Activated T-cell treated with anti-CD3 and anti-CD28 coated beads, Interleukin-2, amount 50 U/mL, for 24 hours (primary cell): Measurements from ENCODE around the gene BEAN1.
A peak's percentile ranks its signal among the peaks of the same experiment; 100 is the strongest.

Experiments used
- DNase-seq: peaks from one replicate; pipeline ENCODE4 v3.0.0-alpha.2; 2020
- H3K27ac Mint-ChIP-seq: 2 replicates; pipeline ENCODE4 v1.8.0; 2020; ENCODE audit warnings: mild to moderate bottlenecking, mixed read lengths
- H3K27me3 Mint-ChIP-seq: 2 replicates; pipeline ENCODE4 v1.8.0; 2020; ENCODE audit warnings: mixed read lengths
- H3K36me3 Mint-ChIP-seq: 2 replicates; pipeline ENCODE4 v1.8.0; 2020; ENCODE audit warnings: low read depth, mixed read lengths
- H3K4me1 Mint-ChIP-seq: 2 replicates; pipeline ENCODE4 v1.8.0; 2020; ENCODE audit warnings: low read depth, mixed read lengths
- H3K4me3 Mint-ChIP-seq: 2 replicates; pipeline ENCODE4 v1.8.0; 2020; ENCODE audit warnings: mild to moderate bottlenecking, moderate library complexity, mixed read lengths
- H3K9me3 Mint-ChIP-seq: 2 replicates; pipeline ENCODE4 v1.8.0; 2020; ENCODE audit warnings: mixed read lengths

Gene BEAN1

DNA sequence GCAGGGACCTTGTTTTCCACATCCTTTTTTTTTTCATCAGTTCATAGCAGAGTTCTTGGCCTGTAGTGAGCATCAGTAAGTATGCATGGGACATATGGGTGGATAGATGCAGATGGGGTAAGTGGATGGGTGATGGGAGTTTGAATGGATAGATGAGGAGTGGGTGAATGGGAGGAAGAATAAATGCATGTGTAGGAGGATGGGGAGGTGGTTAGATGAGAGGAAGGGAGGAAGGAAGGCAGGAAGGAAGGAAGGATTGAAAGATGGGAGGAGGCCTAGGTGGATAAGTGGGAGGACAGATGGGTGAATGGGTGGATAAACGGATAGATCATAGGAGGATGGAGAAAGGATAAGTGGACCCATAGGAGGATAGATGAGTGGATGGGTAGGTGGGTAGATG lies 3.9 kb upstream of the BEAN1 start:
- H3K4me1 Mint-ChIP-seq = peaks cover 6% of the 10 kb centered on the region
- peaks cover 46% of the 10 kb centered on the region for H3K27me3 Mint-ChIP-seq
- no peaks in the 10 kb centered on the region for H3K9me3 Mint-ChIP-seq
- no peak for DNase-seq
- H3K27ac Mint-ChIP-seq = no peak overlapping the region
- no peak overlapping the region for H3K4me3 Mint-ChIP-seq
- H3K36me3 Mint-ChIP-seq = no peaks in the 10 kb centered on the region

DNA sequence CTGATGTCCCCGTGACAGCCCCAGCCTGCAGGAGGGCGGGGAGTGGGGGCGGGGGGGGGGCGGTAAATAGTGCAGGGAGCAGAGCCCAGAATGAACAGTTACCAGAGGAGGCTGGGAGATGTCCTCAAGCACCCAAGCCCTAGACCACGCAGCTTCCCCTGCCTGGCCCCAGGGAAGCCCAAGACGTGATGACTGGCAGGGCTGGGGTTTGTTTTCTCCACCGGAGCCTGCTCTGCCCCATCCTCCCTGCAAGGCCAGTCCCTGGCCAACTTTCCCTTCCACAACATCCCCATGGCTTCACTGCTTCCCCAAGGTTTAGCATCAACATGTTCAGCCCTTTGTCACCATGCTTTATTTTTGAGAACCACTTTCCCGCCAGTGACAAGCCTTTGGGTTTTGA lies 1.4 kb upstream of the BEAN1 start:
- Mint-ChIP-seq H3K9me3 (no peaks in the 10 kb centered on the region), H3K27ac (no peak overlapping the region), H3K4me1 (peaks cover 7% of the 10 kb centered on the region), H3K27me3 (peaks cover 71% of the 10 kb centered on the region), H3K36me3 (no peaks in the 10 kb centered on the region), H3K4me3 (no peak overlapping the region)
- no peak for DNase-seq

DNA sequence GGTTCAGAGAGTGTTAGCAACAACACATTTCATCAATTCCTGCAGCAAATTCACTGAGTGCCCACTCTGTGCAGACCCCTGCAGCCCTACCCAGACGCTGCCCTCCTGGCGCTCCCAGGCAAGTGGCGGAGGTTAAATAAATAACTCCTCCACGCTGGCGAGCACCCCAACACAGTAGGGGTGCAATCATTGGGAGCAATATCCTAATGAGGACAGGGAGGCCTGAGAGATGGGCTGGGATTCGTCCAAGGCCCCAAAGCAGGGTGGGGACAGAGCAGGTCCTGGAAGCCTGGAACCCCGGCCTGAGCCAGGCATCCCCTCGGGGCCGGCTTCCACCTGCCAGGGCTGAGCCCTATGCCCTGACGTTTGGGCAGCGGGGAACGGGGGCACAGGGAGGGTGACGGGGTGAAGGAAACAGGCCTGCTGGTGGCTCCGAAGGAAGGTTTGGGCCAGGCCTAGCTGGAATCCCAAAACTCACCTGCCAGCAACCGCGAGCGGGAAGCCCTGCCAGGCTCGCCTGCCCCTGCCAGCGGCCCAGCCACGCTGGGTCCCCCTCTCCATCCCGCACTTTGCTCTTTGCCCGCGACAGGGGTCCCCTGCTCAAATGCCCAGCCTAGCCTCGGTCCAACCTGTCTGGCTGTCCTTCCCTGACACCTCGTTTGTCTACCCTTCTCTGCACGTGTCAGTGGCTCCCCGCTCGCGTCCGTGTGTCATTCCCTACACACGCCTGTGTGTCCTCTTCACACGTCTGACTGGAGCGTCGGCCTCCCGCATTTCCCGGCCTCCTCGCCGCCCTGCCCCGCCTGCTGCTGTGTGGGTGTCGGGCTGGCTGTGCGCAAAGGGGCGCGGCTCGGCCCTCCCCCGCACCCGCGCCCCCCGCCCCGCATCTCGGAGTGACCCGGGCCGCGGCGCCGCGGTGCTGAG lies 721 bp upstream of the BEAN1 start:
- DNase-seq = peak; percentile 37
- Mint-ChIP-seq H3K36me3 (no peaks in the 10 kb centered on the region), H3K9me3 (no peaks in the 10 kb centered on the region), H3K27ac (no peak overlapping the region), H3K4me1 (peaks cover 7% of the 10 kb centered on the region), H3K27me3 (peaks cover 73% of the 10 kb centered on the region), H3K4me3 (peak overlapping the region; percentile 41)

DNA sequence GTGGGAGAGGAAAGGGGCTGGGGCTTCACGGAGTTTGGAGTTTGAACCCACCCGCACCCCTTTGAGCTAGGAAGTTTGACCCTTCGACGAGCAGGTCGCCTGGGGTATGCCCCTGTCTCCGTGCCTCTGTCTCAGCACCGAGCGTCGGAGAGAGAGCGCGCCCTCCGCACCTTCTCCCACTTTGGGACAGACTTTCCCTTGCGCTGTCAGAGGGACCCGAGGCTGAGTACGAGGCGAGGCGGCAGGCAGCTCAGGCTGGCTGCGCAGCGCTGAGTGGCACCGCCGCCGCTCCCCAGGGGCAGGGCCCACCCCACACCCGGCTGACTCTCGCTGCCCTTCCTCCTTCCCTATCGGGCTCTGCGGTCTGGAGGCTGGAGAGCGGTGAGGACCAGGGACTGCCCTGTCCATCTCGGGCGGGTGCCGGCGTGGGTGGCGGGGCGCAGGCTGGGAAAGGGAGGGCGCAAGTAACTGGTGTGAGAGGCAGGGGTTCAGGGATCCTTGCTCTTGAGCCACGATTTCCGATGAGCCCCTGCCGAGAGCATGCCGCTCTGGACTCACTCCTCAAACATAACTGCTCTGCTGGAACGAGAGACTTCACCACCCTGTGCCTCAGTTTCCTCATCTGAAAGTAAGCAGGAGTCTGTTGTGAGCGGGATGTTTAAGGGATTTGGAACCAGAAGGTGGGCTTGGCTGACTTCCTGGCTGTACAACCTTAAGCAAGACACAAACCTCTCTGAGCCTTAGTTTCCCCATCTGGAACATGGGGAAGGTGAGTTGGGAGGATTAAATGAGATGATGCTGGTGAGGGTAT lies 981 bp downstream of the BEAN1 start:
- Mint-ChIP-seq H3K27me3 (peaks cover 74% of the 10 kb centered on the region), H3K4me1 (peaks cover 7% of the 10 kb centered on the region), H3K4me3 (peak overlapping the region; percentile 47), H3K27ac (no peak overlapping the region), H3K9me3 (no peaks in the 10 kb centered on the region), H3K36me3 (no peaks in the 10 kb centered on the region)
- peak; percentile 42 for DNase-seq

DNA sequence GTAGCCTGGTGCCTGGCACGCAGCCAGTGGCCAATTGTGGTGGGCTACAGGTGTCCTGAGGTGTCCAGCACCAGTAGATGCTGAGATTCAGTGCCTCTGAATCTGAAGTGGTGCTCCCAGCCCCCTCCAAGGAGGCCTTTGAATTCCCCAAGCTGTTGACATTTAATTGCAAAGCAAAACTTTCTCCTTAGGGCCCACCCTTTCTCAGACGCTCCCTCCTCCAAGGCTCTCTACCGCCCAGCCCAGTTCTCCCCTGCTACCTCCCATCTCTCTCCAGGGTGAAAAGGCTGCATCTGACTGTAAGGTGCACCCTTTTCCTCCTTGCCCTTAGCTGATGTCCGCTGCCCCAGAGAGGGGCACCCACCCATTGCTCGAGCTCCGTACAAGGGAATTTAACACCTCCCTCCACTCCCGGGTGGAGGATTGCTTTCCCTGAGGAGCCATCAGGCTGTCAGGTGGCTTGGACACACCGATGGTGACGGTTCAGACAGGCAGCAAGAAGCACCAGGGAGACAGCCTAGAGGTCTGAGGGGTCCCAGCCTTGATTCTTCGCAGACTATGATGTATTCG lies 1.7 kb downstream of the BEAN1 start:
- H3K27ac Mint-ChIP-seq = no peak overlapping the region
- H3K4me1 Mint-ChIP-seq = peaks cover 7% of the 10 kb centered on the region
- H3K9me3 Mint-ChIP-seq = no peaks in the 10 kb centered on the region
- DNase-seq = no peak
- H3K4me3 Mint-ChIP-seq = no peak overlapping the region
- peaks cover 76% of the 10 kb centered on the region for H3K27me3 Mint-ChIP-seq
- no peaks in the 10 kb centered on the region for H3K36me3 Mint-ChIP-seq

DNA sequence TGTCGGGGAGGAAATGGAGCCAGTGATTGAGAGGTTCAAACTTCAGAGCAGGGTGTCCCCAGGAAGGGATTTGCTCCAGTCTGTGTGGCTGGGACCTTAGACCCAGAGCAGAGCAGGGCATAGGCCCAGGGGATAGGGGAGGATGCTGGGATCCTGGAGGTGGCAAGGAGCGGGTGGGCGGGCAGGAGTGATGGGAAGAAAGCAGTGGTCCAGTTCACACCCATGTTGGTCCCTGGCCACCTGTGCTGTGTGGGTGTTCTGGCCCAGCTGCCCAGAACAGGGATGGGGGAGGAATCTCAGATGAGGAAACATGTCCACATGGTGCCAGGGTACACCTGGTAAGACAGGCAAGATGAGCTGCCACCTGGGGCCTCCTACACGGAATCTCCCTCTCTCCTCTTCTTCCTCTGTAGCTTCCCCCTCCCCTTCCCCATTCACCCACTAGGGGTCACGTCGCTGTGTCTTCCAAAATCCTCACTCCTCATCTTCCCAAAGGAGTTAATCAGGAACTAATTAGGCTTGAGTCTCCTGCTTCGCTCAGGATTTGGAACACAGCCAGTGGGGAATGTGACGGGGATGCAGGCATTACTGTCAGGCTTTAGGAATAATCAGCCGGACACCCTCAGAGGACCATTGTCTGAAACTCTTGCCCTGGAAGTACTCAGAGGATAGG lies 2.3 kb downstream of the BEAN1 start:
- peaks cover 7% of the 10 kb centered on the region for H3K4me1 Mint-ChIP-seq
- no peaks in the 10 kb centered on the region for H3K36me3 Mint-ChIP-seq
- no peaks in the 10 kb centered on the region for H3K9me3 Mint-ChIP-seq
- H3K27ac Mint-ChIP-seq = no peak overlapping the region
- peaks cover 71% of the 10 kb centered on the region for H3K27me3 Mint-ChIP-seq
- H3K4me3 Mint-ChIP-seq = no peak overlapping the region
- no peak for DNase-seq

DNA sequence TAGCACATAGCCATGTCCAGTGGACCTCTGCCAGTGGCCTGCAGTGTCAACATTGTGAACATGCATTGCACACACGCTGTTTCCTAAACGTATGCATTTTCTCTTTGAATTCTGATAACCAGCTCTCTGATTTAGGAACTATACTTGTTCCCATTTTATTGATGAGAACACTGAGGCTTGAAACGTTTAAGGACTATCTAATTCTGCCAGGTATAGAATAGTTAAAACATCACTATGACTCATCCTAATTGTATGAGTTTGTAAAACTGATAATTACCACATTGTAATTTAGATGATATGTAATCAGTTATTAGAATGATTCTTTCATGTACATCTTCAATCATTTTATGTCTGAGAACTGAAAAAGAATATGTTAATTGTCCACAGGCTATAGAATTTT lies 3.1 kb downstream of the BEAN1 start:
- no peak overlapping the region for H3K27ac Mint-ChIP-seq
- no peak for DNase-seq
- peaks cover 63% of the 10 kb centered on the region for H3K27me3 Mint-ChIP-seq
- peaks cover 7% of the 10 kb centered on the region for H3K4me1 Mint-ChIP-seq
- no peaks in the 10 kb centered on the region for H3K9me3 Mint-ChIP-seq
- no peak overlapping the region for H3K4me3 Mint-ChIP-seq
- no peaks in the 10 kb centered on the region for H3K36me3 Mint-ChIP-seq

DNA sequence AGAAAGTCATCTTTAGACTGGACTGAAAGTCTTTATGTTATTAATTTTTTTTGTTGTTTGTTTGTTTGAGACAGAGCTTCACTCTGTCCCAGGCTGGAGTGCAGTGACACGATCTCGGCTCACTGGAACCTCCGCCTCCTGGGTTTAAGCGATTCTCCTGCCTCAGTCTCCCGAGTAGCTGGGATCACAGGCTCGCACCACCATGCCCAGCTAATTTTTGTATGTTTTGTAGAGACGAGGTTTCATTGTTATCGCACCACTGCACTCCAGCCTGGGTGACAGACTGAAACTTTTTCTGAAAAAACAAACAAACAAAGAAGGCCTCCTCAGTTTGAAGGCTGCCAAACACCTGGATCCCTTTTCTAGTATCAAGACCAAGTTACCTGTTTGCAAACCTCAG lies 4.7 kb downstream of the BEAN1 start:
- Mint-ChIP-seq H3K4me1 (peaks cover 3% of the 10 kb centered on the region), H3K27me3 (peaks cover 50% of the 10 kb centered on the region), H3K27ac (no peak overlapping the region), H3K36me3 (no peaks in the 10 kb centered on the region), H3K4me3 (no peak overlapping the region), H3K9me3 (no peaks in the 10 kb centered on the region)
- no peak for DNase-seq

DNA sequence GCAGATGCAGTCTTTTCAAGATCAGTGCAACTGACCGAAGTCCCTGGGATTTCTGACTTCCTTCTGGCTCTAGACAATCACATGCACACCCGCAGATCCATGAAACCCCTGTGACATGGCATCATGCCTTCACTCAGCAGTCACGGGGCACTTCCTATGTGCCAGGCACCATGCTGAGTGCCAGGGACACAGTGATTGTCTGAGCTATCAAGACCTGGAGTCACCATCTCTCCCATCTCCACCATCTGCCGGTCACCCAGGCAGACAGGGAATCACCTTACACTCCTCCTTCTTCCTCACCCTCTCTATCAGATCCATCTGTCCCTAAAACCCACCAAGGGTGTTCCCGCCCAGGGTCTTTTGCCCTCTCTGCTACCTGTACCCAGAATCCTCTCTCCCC lies 5.3 kb downstream of the BEAN1 start:
- Mint-ChIP-seq H3K27me3 (peaks cover 50% of the 10 kb centered on the region), H3K27ac (no peak overlapping the region), H3K36me3 (no peaks in the 10 kb centered on the region), H3K9me3 (no peaks in the 10 kb centered on the region), H3K4me1 (peaks cover 3% of the 10 kb centered on the region), H3K4me3 (no peak overlapping the region)
- DNase-seq = no peak

DNA sequence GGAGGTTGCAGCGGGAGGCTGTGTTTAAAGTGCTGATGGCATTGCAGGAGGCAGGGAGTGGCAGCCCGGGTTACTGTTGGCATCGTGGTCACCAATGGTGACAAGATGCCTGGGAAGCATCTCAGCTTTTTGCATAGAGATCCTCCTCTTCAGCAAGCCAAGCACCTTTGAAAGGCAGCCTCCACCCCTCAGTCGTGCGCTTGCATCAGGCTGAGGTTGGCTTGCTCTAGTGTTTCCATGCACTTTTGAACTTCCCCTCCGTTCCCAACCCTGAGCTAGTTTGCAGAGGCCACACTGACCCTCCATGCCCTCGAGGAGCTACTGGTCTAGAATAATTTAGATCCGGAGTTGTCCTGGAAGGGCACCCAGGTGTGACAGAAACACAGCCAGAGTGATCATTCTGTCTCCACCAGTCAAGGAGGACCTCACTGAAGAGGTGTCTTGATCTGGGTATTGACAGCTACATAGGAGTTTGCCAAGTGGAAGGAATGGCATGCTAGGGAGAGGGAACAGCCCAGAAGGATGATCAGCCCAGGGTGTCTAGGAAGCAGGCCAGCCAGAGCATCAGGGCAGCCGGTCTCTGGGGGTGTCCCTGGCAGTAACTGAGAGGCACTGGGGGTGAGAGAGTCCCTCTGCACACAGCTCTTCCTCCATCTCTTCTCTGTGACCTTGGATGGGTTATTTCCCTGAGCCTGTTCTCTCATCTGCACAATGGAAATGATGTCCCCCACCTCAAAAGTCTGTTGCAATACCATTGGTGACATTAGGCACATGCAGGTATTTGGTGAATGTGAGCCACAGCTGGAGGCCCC lies 7.7 kb downstream of the BEAN1 start:
- Mint-ChIP-seq H3K4me3 (no peak overlapping the region), H3K27ac (no peak overlapping the region), H3K9me3 (no peaks in the 10 kb centered on the region), H3K27me3 (peaks cover 31% of the 10 kb centered on the region), H3K36me3 (no peaks in the 10 kb centered on the region), H3K4me1 (no peaks in the 10 kb centered on the region)
- no peak for DNase-seq

DNA sequence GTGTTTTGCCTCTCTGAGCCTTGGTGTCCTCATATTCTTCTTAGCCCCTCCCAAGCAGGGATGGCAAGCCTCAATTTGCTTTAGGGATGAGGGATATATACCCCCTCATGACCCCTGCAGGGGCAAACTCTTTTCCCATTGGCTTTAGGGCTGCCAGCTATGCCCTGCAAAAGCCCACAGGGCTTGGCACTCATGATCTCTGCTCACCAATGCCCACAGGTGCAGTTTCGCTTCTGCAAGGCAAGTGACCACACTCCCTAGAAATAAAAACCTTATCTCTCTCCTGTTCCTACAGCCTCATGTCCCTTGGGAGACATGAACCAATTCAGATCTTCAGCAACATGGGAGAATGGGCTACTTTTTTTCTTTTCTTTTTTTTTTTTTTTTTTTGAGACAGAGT lies 8.8 kb downstream of the BEAN1 start:
- H3K4me1 Mint-ChIP-seq = no peaks in the 10 kb centered on the region
- no peak overlapping the region for H3K27ac Mint-ChIP-seq
- no peaks in the 10 kb centered on the region for H3K9me3 Mint-ChIP-seq
- no peaks in the 10 kb centered on the region for H3K36me3 Mint-ChIP-seq
- no peak overlapping the region for H3K4me3 Mint-ChIP-seq
- no peak for DNase-seq
- H3K27me3 Mint-ChIP-seq = peaks cover 29% of the 10 kb centered on the region

DNA sequence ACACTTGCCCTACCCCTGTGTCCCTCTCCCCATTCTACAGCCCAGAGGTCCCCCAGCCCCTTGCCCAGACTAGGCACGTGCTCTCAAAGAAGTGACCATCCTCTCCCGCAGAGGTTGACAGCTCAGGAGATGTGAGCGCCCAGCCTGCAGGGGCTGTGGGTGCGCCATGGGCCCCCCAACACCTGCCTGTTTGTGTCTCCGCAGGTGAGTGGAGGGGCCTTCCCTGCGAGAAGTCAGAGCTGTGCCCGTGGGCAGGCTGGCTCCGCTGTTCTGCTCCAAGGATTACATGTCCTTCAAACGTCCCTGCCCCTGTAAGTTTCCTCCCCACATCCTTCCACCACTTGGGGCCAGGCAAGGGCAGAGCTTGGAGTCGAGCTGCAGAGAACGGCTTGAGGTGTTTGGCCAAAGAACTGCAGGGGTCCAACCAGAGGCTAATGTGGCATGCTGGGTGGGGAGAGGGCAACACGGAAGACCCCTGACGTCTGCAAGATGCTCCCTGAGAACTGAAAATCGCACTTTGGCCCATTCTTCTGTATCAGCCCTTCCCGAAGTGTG lies 10.4 kb downstream of the BEAN1 start:
- Mint-ChIP-seq H3K27ac (no peak overlapping the region), H3K36me3 (no peaks in the 10 kb centered on the region), H3K4me1 (no peaks in the 10 kb centered on the region), H3K27me3 (peaks cover 19% of the 10 kb centered on the region), H3K9me3 (no peaks in the 10 kb centered on the region), H3K4me3 (no peak overlapping the region)
- no peak for DNase-seq

DNA sequence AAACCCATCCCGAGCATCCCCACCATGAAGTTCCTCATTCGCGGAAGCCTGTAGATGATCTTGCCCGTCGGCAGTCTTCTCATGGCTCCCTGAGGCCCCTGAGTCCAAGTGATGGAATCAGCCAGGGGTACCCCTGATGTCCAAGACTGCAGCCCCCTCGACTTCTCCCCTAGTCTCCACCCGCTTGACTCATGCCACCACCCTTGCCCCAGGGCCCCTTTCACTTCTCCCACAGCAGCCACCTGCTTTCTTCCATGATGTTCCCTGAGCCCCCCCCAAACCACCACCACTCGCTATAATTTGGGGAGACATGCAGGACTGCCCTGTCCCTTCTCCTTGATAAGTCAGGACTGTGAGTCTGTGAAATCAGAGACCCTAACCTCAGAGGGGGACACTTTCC lies 11.4 kb downstream of the BEAN1 start:
- H3K36me3 Mint-ChIP-seq = no peaks in the 10 kb centered on the region

More for the DNA sequence above, 11.4 kb downstream of the BEAN1 start:
- Mint-ChIP-seq H3K27me3 (peaks cover 11% of the 10 kb centered on the region), H3K9me3 (no peaks in the 10 kb centered on the region), H3K4me1 (no peaks in the 10 kb centered on the region), H3K27ac (no peak overlapping the region), H3K4me3 (no peak overlapping the region)
- no peak for DNase-seq
